Dedifferentiated amniotic fluid mesenchymal stem cell (primary cell): ENCODE data around the gene UNKL.

ENCODE experiments used
- DNase-seq: peaks from one replicate; pipeline ENCODE4 v3.0.0-alpha.2; 2016; ENCODE audit errors: extremely low spot score

UNKL gene

DNA sequence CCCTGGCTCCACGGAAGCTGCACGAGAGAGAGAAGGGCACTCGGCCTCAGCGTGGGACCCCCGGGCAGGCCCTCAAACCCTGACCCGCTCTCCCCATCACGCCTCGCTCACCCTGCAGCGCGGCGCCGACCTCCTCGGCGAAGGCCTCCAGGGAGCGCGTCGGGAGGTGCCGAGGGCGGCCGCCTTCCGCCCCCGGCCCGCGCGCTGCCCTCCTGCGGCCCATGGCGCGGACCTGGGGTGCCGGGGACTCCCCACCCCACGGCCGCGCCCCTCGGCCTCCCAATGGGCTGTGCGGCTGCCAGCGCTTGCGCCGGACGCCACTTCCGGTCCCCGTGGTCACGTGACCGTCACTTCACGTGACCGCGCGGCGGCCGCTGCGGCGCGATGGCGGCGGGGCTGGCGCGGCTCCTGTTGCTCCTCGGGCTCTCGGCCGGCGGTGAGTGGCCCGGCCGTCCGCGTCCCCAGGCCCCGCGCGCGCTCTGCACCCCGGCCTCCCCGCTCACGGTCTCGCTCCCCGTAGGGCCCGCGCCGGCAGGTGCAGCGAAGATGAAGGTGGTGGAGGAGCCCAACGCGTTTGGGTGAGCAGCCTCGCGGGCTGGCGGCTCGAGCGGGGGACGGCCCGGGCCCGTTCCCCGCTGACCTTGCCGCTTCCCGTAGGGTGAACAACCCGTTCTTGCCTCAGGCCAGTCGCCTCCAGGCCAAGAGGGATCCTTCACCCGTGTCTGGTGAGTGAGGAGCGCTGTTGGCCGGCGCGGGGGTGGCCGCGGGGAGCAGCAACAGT, 62.7 kb downstream of the UNKL start, which contains the start of the genes GNPTG and TSR3:
Gene GNPTG, plus strand, starts transcription at position 350 of the 781 bp plus-strand sequence. Its CDS starts 35 bp downstream, at position 385.
Gene TSR3, minus strand, starts transcription at position 297 of the 781 bp plus-strand sequence. Its CDS starts 74 bp downstream, at position 223.
- peak; percentile 60 for DNase-seq

DNA sequence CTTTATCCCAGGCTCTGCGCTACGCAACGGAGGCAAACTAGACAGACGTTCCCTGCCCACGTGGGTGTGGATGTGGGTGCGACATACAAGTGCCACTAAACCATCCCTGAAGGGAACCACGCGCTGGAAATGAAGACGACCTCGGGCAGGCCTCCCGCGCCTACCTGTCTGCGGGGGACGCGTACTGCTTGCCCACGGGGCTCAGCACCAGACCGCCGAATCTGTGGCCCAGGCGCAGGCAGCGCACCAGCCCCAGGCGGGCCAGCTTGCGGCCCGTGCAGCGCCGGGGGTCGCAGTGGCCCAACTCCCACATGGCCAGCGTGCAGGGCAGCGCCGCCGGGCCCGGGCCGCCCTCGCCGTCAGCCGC, 63.3 kb downstream of the UNKL start:
- no peak for DNase-seq

DNA sequence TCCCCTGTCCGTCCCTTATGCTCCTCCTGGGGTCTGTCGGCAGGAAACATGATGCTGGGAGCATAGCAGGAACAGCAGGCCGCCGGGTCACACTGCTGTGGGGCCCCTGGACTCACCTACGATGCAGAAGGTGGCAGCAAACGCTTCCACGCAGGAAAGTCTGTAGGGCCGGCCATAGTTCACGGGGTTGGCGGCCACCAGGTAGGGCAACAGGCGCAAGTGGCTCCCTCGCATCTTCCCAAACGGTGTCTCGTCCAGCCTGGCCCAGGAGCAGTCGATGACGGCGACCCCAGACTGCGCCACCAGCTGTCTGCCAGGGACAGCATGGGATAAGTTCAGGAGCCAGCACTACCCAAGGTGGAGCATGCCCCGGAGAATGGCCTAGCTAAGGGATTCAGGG, 63.8 kb downstream of the UNKL start:
- no peak for DNase-seq

DNA sequence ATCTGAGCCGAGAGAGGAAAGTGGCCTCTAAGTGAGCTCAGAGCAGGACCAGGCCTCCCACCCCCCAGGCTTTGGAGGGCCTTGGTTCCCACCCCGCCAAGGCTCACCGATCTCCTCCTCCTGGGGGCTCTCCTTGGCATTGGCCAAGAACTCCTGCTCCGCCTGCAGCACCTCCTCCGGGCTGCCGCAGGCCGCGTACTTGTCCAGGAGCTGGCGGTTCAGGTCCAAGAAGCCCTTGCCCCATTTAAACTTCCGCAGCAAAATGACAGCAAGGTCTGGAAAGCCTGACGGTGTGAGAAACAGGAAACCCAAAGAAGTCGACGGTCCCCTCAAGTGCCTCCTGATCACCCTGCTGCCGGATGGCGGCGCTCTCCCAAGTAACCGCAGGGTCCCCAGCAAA, 64.6 kb downstream of the UNKL start:
- DNase-seq = no peak

DNA sequence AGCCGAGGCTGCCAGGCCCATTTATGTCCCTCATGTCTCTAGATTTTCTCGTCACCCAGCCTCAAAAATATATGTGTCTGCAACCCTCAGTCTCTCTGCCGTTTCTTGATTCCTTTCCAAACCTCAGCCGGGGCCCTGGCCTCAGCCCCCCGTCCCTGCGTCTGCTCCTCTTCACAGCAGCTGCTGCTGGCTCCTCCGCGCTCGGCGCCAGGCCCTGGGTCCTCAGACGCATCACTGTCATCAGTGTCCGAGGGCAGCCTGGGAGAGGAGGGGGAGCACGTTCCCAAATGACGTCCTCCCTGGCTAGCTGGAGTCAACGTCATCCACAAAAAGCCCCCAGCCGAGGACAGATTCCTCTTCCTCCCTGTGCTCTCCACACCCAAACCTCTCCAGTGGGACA, 65.2 kb downstream of the UNKL start:
- no peak for DNase-seq

DNA sequence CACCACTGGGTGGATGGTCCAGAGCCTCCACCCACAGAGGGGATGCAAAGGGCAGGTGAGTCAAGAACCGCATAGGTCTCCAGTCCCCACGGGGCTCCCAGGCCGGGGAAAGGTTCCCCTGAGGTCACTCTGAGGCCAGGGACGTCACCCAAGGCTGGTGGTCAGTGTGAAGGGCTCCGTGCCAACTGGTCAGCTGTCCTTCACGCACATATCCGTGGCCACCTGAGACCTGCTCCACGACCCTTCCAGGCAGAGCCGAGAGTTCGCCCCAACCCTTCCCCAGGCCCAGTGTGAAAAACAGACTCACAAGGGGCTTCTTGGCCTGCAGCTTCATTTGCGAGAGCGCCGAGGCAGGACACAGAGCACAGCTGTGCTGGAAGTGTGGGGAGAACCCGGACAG, 65.6 kb downstream of the UNKL start:
- no peak for DNase-seq

DNA sequence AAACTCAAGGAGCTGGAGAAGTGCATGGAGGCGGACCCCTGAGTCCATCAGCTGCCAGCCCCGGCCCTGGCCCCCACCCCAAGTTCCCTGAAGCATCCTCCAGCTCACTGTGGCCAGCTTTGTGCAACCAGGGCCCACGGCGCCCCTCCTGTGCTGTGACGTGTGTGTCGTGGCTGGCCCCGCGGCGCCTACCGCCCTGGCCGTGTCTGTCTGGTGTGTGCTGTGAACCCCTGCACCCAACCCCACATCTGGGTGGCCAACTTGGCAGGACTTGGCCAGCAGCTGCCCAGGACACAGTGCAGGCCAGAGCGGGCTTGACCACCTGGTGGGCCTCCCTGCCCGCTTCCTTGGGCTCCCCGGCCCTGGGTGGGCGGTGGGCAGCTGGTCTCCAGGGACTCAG, 66.1 kb downstream of the UNKL start:
- DNase-seq = no peak

DNA sequence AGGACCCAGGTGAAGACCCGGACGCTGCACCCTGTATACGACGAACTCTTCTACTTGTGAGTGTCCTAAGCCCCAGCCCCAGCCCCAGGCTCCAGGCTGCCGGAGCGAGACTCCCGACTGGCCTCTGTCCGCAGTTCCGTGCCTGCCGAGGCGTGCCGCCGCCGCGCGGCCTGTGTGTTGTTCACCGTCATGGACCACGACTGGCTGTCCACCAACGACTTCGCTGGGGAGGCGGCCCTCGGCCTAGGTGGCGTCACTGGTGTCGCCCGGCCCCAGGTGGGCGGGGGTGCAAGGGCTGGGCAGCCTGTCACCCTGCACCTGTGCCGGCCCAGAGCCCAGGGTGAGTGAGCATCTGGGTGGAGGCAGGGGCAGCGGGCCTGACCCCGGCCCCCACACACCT, 66.5 kb downstream of the UNKL start:
- DNase-seq = no peak

DNA sequence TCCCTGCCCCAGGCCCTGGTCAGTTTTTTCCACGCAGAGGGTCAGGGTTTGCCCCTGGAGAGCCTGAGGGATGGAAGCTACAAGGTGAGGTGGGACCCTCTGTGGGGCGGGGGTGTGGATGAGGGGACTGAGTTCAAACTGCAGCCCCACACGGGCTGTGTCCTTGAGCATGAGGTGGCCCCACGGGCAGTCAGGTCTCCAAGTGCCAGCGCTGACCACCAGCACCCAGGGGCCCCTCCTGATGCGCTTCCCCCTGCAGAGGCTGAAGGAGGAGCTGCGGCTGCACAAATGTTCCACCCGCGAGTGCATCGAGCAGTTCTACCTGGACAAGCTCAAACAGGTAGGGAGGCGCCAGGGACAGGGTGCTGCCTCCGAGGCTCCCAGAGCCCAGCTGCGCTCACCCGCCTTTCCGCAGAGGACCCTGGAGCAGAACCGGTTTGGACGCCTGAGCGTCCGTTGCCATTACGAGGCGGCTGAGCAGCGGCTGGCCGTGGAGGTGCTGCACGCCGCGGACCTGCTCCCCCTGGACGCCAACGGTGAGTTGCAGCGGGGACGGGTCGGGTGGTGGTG, 67.1 kb downstream of the UNKL start:
- DNase-seq = no peak

DNA sequence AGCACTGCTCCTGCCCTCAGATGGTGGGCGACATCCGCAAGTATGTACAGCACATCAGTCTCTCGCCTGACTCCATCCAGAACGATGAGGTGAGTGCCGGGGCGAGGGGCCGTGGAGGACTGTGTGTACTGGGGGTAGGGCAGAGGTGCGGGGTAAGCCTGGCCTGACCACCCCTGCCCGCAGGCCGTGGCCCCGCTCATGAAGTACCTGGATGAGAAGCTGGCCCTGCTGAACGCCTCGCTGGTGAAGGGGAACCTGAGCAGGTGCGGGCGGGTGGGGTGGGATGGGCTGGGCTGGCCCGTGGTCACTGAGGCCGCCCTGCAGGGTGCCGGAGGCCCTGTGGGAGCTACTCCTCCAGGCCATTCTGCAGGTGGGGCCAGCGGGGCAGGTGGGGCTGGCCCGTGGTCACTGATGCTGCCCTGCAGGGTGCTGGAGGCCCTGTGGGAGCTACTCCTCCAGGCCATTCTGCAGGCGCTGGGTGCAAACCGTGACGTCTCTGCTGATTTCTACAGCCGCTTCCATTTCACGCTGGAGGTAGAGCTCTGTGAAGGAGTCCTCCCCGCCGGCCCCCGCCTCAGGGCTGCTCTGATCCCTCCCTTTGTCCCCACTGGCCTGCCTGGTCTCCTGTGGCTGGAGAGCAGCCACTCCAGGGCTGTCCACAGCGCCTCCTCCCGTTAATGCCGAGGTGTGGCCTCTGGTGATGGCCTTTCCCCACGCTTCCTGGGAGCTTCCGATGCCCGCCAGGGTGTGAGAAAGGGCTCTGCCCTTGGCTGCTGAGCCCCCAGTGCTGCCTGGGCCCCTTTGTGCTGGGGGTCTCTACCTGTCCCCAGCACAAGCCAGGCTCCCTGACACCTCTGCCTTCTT, 67.8 kb downstream of the UNKL start:
- DNase-seq = no peak

DNA sequence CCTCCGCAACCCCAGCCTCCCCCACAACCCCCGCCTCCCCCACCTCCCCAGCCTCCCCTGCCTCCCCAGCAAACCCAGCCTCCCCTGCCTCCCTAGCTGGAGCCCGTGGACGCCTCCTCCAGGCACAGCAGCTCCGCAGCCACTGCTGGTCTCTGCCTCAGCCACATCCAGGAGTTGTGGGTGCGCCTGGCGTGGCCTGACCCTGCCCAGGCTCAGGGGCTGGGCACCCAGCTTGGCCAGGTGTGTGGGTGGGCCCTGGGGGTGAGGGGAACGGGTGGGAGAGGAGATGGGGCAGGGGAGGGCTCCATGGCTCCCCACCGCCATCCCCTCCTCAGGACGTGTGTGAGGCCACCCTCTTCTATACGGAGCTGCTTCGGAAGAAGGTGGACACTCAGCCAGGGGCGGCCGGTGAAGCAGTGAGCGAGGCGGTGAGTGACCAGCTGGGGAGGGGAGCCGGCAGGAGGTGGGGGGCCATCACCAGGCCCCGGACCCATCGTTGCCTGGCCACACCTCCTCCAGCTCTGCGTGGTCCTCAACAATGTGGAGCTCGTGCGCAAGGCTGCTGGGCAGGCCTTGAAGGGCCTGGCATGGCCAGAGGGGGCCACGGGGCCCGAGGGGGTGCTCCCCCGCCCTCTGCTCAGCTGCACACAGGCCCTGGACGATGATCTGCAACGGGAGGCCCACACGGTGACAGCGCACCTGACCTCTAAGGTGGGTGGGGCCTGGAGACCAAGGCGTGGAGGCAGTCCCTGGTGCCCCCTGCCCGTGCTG, 68.7 kb downstream of the UNKL start:
- DNase-seq = no peak

DNA sequence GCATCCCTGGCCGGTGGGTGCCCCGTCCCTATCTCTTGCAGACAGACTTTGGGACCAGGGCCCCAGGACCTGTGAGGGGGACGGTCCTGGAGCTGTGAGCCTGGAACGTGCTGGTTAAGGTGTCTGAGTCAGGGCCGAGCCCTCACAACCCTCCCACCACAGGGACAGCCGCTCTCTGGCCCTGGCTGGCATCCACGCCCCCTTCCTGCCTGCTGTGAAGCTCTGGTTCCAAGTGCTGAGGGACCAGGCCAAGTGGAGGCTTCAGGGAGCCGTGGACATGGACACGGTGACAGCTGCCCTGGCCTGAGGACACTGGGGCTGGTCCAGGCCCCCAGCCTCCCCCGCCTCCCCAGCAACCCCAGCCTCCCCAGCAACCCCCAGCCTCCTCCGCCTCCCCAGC, 69.4 kb downstream of the UNKL start:
- DNase-seq = no peak

DNA sequence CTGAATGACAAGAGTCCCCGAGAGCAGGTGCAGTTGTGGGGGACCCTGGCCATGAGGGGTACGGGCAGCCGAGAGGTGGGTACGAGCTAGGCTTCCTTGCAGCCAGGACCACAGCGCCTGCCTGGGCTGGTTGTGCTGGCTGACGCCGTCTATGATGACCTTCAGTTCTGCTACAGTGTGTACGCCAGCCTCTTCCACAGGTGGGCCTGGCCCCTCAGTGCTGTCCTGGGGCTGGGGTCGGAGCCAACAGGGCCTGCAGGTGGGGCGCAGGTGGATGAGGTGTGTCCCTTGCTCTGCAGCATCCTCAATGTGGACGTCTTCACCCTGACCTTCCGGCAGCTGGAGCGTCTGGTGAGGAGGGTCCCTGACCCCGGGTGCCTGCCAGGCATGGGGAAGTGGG, 70.0 kb downstream of the UNKL start:
- no peak for DNase-seq

DNA sequence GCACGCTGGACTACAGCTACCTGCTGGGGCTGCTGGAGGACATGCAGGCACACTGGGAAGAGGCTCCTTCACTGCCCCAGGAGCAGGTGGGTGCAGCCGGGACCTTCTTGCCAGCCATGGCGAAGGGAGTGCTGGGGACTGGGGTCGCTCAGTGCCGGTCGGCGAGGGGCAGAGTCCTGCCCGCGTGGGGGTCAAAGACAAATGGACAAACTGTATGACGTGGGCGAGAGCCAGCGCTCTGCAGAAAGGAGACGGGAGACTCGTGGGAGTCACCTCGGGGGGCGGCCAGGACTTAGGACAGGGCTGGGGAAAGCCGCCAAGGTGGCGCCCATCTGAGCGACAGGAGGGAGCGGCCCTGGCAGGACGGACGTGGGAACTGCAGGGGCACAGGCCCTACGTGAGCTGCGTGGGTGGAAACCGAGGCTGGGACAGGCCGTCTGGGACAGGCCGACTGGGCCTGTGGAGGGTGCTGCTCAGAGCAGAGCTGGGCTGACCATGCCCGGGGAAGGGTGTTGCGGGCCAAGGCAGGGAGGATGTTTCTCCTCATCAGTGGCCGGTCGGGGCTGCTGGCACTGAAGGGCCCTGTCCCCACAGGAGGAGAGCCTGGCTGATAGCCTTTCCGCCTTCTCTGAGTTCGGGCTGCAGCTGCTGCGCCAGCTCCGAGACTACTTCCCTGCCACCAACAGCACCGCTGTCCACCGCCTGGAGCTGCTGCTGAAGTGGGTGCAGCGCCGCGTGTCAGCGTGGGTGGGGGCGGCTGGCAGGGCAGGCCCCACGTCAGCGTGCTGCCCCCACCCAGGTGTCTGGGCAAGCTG, 70.9 kb downstream of the UNKL start:
- no peak for DNase-seq

DNA sequence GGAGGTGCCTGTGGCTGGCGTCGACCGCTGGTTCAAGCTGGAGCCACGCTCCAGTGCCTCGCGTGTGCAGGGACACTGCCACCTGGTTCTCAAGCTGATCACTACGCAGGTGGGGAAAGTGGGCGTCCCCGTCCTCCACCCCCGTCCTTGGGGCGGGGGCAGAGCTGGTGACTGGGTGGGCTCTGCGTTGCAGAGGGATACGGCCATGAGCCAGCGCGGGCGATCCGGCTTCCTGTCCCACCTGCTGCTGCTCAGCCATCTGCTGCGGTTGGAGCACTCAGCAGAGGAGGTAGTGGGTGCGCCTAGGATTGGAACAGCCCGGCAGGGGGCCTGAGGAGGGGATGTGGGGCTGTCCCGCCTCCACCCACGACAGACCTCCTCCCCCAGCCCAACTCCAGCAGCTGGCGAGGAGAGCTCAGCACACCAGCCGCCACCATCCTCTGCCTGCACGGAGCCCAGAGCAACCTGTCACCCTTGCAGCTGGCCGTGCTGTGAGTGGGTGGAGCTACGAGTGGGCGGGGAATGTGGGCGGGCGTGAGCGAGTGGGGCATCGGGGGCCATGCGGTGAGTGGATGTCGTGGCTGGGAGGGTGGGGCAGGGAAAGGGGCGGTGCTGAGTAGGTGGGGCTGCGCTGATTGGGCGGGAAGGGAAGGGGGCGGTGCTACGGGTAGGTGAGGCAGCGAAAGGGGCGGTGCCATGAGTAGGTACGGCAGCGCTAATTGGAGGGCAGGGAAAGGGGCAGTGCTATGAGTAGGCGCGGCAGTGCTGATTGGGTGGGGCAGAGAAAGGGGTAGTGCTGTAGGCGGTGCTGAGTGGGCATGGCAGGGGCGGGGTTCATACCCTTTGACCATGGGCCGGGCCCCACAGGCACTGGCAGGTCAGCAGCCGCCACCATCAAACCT, 71.7 kb downstream of the UNKL start:
- no peak for DNase-seq

DNA sequence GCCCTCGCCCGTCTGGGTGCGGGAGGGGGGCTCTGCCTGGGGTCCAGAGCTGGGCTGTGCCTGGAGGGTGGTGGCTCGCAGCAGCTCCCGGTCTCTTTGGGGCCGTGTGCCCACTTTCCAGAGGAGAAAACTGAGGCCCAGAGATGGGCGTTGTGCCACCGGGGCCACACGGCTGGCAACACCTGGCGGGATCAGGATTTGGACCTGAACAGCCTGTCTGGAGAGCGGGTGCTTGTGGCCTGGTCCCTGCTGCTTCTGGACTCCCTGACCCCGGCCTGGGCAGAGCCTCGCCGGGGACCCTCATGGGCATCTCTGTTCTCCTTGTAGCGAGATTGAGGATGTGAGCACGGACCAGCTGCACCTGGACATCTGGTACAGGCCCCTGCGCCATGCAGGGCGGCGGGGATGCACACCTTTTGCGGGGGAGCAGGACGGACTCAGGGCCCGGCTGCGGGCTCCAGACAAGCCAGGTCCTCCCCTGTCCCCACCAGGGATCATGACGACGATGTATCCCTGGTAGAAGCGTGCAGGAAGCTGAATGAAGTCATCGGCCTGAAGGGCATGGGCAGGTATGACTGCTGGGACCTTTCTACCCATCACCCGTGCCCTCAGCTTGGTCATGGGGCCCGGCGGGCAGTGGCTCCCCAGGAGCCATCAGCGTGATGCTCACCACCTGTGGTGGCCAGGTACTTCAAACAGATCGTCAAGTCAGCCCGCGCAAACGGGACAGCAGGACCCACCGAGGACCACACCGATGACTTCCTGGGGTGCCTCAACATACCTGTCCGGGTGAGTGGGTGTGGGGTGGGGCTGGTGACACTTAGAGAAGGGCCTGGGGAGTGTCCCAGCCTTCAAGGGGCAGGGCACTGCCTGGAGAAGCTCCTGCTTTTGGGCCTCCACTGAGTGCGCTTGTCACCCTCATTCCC, 72.7 kb downstream of the UNKL start:
- DNase-seq = no peak

DNA sequence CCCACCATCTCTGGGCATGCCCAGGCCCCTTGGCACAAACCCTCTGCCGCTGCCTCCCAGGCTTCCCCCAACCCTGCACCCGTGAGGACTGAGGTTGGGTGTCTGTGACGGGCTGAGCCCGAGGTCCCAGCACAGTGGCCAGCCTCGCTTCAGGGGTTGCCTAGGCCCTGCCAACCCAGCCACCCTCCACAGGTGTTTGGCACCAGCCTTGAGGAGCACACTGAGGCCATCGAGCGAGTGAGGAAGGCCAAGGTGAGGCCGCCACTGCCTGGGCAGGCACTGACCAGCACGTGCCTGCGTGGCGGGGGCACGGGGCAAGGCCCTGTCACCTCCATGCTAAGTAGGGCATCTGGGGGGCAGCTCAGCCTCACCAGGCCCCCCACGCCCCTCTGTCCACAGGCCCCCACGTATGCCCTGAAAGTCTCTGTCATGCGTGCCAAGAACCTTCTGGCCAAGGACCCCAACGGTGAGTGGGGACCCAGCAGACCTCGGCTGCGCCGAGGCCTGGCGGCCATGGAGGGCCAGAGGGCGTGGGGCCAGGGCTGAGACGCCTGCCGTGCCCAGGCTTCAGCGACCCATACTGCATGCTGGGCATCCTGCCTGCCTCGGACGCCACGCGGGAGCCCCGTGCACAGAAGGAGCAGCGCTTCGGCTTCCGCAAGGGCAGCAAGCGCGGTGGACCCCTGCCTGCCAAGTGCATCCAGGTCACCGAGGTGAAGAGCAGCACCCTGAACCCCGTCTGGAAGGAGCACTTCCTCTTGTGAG, 73.6 kb downstream of the UNKL start:
- DNase-seq = no peak
